SU-DHL-6 (cell line): ENCODE results near the gene AIMP1.

ENCODE experiments used
- H2AFZ ChIP-seq: fragments of 200-600 bp; sonication (generic); 2 replicates; pipeline ENCODE4 v1.6.1; 2014; ENCODE audit warnings: low read depth, mild to moderate bottlenecking, moderate library complexity, mixed read lengths, antibody characterized with exemption, low read length; ENCODE audit not compliant: severe bottlenecking
- H3F3A ChIP-seq: fragments of 200-600 bp; shearing (Covaris generic); 2 replicates; pipeline ENCODE4 v1.6.0; 2016; ENCODE audit warnings: antibody characterized with exemption, mild to moderate bottlenecking; ENCODE audit not compliant: insufficient read depth
- H3K27ac ChIP-seq: fragments of 200-600 bp; sonication (generic); 2 replicates; pipeline ENCODE4 v1.5.1; 2016; ENCODE audit warnings: low read depth, mild to moderate bottlenecking, low read length, moderate library complexity, mixed read lengths
- H3K27me3 ChIP-seq: fragments of 200-600 bp; sonication (generic), shearing (Covaris generic); 2 replicates; pipeline ENCODE4 v1.6.0; 2014; ENCODE audit warnings: mild to moderate bottlenecking, low read length
- H3K36me3 ChIP-seq: fragments of 200-600 bp; sonication (generic); 2 replicates; pipeline ENCODE4 v1.6.1; 2014; ENCODE audit warnings: mild to moderate bottlenecking, low read length, mixed read lengths
- H3K4me2 ChIP-seq: fragments of 300-600, 200-600 bp; shearing (Covaris generic), sonication (generic); 2 replicates; pipeline ENCODE4 v1.6.0; 2014; ENCODE audit warnings: low read length, low read depth, mild to moderate bottlenecking; ENCODE audit not compliant: poor library complexity, severe bottlenecking
- H3K4me3 ChIP-seq: fragments of 200-600 bp; sonication (generic); 2 replicates; pipeline ENCODE4 v1.5.1; 2014; ENCODE audit warnings: antibody characterized with exemption, low read length, mild to moderate bottlenecking, mixed read lengths; ENCODE audit not compliant: insufficient read depth, poor library complexity, severe bottlenecking
- H3K79me2 ChIP-seq: fragments of 200-600 bp; sonication (generic); 2 replicates; pipeline ENCODE4 v1.6.1; 2014; ENCODE audit warnings: mild to moderate bottlenecking, low read length, moderate library complexity; ENCODE audit not compliant: insufficient read depth
- H3K9ac ChIP-seq: fragments of 200-600 bp; sonication (generic); 2 replicates; pipeline ENCODE4 v1.7.0; 2014; ENCODE audit warnings: mild to moderate bottlenecking, low read length
- H3K9me2 ChIP-seq: fragments of 200-600 bp; sonication (generic); replicated peaks from 2 replicates; pipeline ENCODE4 v1.6.1; 2014; ENCODE audit warnings: low read length; ENCODE audit not compliant: insufficient read depth
- H3K9me3 ChIP-seq: fragments of 200-600 bp; sonication (generic); 2 replicates; pipeline ENCODE4 v1.6.1; 2014; ENCODE audit warnings: low read length, mixed read lengths; ENCODE audit not compliant: insufficient read depth
- H4K20me1 ChIP-seq: fragments of 200-600 bp; sonication (generic); 2 replicates; pipeline ENCODE4 v1.6.1; 2014; ENCODE audit warnings: low read depth, mild to moderate bottlenecking, antibody characterized with exemption, low read length, moderate library complexity, mixed read lengths
- EZH2phosphoT487 ChIP-seq: fragments of 200-600 bp; sonication (generic), shearing (Covaris generic); conservative IDR thresholded peaks from 2 replicates; pipeline ENCODE4 v1.6.1; 2018; ENCODE audit warnings: mild to moderate bottlenecking, antibody characterized with exemption, low read length, moderate library complexity, mixed read lengths
- TF ChIP-seq, protein P1 (sequence below): fragments of 200-600 bp; sonication (generic); IDR thresholded peaks from one replicate; pipeline ENCODE4 v1.5.1; 2017; ENCODE audit warnings: antibody characterized with exemption, mild to moderate bottlenecking, low read length, moderate library complexity; ENCODE audit not compliant: insufficient read depth, poor library complexity, severe bottlenecking

Gene AIMP1

DNA sequence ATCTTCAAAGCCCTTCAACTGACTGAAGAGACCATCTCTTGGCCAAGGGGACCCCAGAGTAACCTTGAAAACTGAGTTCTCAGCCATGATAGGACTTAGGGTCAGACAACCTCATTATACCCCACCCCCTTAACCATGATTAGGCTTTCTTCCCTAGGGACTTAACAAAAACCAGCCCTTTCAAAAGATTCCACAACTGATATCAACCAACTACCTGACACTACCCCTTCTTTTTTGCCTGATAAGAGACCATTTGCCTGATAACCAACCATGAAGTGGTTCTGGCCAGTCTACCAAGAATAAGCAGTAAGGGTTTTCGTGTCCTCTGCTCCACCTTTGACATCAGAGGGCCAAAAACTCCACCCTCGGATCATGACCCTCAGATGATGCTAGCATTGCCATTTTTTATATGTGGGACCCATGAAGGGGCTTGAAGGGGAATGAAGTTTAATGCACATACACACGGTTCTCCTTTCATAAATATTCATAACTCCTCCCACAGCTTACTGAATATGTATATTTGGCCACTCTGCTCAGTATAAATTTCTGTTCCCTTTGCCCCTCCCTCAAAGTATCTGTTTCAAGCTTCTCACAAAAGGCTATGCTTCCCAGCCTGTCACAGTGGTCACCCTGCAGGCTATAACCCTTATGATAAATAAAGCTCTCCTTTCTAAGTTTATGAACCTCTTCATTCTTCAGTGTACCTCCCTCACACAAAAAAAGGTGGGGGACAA lies 12.6 kb upstream of the AIMP1 start:
- Histone ChIP-seq H3K79me2 (no peaks in the 10 kb centered on the region), H3K9ac (no peak overlapping the region), H3K9me2 (no peaks in the 10 kb centered on the region), H3K9me3 (no peaks in the 10 kb centered on the region), H3K36me3 (no peaks in the 10 kb centered on the region), H3K4me2 (no peak overlapping the region), H3K27me3 (no peaks in the 10 kb centered on the region), H3K27ac (no peak overlapping the region), H4K20me1 (no peaks in the 10 kb centered on the region), H2AFZ (no peak overlapping the region), H3F3A (no peaks in the 10 kb centered on the region), H3K4me3 (no peak overlapping the region)
- TF ChIP-seq EZH2phosphoT487: no peak
- TF ChIP-seq, protein P1, sequence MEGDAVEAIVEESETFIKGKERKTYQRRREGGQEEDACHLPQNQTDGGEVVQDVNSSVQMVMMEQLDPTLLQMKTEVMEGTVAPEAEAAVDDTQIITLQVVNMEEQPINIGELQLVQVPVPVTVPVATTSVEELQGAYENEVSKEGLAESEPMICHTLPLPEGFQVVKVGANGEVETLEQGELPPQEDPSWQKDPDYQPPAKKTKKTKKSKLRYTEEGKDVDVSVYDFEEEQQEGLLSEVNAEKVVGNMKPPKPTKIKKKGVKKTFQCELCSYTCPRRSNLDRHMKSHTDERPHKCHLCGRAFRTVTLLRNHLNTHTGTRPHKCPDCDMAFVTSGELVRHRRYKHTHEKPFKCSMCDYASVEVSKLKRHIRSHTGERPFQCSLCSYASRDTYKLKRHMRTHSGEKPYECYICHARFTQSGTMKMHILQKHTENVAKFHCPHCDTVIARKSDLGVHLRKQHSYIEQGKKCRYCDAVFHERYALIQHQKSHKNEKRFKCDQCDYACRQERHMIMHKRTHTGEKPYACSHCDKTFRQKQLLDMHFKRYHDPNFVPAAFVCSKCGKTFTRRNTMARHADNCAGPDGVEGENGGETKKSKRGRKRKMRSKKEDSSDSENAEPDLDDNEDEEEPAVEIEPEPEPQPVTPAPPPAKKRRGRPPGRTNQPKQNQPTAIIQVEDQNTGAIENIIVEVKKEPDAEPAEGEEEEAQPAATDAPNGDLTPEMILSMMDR: no peak

DNA sequence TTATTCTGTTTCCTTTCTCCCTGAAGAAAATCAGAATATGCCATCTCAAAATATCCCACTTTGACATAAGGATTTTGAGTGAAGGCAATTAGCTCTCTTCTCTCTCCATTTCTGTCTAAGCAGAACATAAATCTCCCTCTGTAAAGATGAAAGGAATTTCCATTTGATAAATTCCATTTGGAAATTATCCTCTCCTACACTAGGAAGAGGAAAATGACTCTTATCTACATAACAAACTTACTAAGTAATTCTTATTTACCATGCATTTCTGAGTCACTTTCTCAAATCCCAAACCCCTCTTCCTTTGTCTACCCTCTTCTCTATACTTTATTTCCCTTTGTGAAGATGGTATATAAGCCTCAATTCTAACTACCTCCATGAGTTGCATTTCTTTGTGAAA lies 11.7 kb upstream of the AIMP1 start:
- H3K9ac ChIP-seq: no peak overlapping the region
- no peaks in the 10 kb centered on the region for H3F3A ChIP-seq
- no peak overlapping the region for H2AFZ ChIP-seq
- H4K20me1 ChIP-seq: no peaks in the 10 kb centered on the region
- no peak overlapping the region for H3K27ac ChIP-seq
- H3K36me3 ChIP-seq: no peaks in the 10 kb centered on the region
- no peaks in the 10 kb centered on the region for H3K27me3 ChIP-seq
- no peaks in the 10 kb centered on the region for H3K79me2 ChIP-seq
- no peaks in the 10 kb centered on the region for H3K9me2 ChIP-seq
- no peak for TF ChIP-seq EZH2phosphoT487
- no peak overlapping the region for H3K4me3 ChIP-seq
- no peak overlapping the region for H3K4me2 ChIP-seq
- H3K9me3 ChIP-seq: no peaks in the 10 kb centered on the region

DNA sequence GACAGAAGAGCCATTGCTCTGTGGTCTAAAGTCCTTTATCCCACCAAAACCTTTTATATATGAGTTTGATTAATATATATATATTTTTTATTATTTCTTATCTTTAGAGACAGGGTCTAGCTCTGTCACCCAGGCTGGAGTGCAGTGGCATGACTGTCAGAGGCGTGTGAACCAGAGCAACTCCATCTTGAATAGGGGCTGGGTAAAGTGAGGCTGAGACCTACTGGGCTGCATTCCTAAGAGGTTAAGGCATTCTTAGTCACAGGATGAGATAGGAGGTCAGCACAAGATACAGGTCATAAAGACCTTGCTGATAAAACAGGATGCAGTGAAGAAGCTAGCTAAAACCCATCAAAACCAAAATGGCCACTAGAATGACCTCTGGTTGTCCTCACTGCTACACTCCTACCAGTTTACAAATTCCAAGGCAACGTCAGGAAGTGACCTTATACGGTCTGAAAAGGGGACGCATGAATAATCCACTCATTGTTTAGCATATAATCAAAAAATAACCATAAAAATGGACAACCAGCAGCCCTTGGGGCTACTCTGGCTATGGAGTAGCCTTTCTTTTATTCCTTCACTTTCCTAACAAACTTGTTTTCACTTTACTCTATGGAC lies 10.8 kb upstream of the AIMP1 start:
- H3K4me2 ChIP-seq: no peak overlapping the region
- H3F3A ChIP-seq: no peaks in the 10 kb centered on the region
- no peak overlapping the region for H3K9ac ChIP-seq
- H3K9me2 ChIP-seq: no peaks in the 10 kb centered on the region
- H3K79me2 ChIP-seq: no peaks in the 10 kb centered on the region; the same call in 1 of the 2 replicates
- H3K27me3 ChIP-seq: no peaks in the 10 kb centered on the region
- TF ChIP-seq EZH2phosphoT487: no peak
- TF ChIP-seq, protein P1: no peak
- no peaks in the 10 kb centered on the region for H3K9me3 ChIP-seq
- H4K20me1 ChIP-seq: no peaks in the 10 kb centered on the region
- H2AFZ ChIP-seq: no peak overlapping the region
- H3K36me3 ChIP-seq: no peaks in the 10 kb centered on the region
- H3K4me3 ChIP-seq: no peak overlapping the region
- H3K27ac ChIP-seq: no peak overlapping the region

DNA sequence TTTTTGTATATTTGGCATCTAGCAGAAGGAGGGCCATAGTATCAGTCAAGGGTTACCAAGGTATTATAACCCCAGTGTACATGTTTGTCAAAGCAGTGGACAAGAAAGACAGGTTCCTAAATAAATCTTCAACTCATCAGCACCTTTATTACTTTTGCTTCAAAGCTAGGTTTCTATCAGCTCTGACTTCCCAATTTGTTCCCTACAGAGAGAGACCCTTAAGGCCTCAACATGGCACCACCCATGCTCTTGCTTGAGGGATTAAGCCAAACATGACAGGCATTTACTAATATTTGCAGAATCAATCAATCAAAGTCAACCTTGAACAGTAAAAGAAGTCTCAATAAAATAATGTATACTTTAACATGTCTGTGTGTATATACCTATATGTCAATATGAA lies 9.8 kb upstream of the AIMP1 start:
- H2AFZ ChIP-seq: no peak overlapping the region
- no peak for TF ChIP-seq EZH2phosphoT487
- TF ChIP-seq, protein P1: no peak
- no peaks in the 10 kb centered on the region for H3K9me2 ChIP-seq
- H3K36me3 ChIP-seq: no peaks in the 10 kb centered on the region
- no peaks in the 10 kb centered on the region for H3K27me3 ChIP-seq
- H3K9me3 ChIP-seq: no peaks in the 10 kb centered on the region
- no peak overlapping the region for H3K27ac ChIP-seq
- H3F3A ChIP-seq: no peaks in the 10 kb centered on the region
- no peaks in the 10 kb centered on the region for H4K20me1 ChIP-seq
- no peaks in the 10 kb centered on the region; the same call in 1 of the 2 replicates for H3K79me2 ChIP-seq
- H3K4me2 ChIP-seq: no peak overlapping the region
- H3K4me3 ChIP-seq: no peak overlapping the region
- H3K9ac ChIP-seq: no peak overlapping the region
